ENCODE results near the gene ZGPAT.

Gene ZGPAT

GRCh38 chr20:63692436-63693082 lies 15.3 kb upstream of the ZGPAT start:
- DNase-seq (ENCODE audit: low read depth) = no peak

GRCh38 chr20:63693083-63693732 lies 14.6 kb upstream of the ZGPAT start:
- DNase-seq (ENCODE audit: low read depth) = no peak

GRCh38 chr20:63693733-63694583 lies 13.9 kb upstream of the ZGPAT start:
- no peak for DNase-seq (ENCODE audit: low read depth)

- DNase-seq (ENCODE audit: low read depth) = no peak
Observed at GRCh38 chr20:63694584-63695423, 13.0 kb upstream of the ZGPAT start.

- no peak for DNase-seq (ENCODE audit: low read depth)
Observed at GRCh38 chr20:63695424-63696305, 12.2 kb upstream of the ZGPAT start.

- no peak for DNase-seq (ENCODE audit: low read depth)
Observed at GRCh38 chr20:63696306-63696627, 11.6 kb upstream of the ZGPAT start.

- no peak for DNase-seq (ENCODE audit: low read depth)
Observed at GRCh38 chr20:63696628-63697356, 11.0 kb upstream of the ZGPAT start, which contains the start of gene TNFRSF6B. TSS of gene TNFRSF6B (plus strand) at chr20:63696652. CDS start at chr20:63696768, 116 bp downstream.

GRCh38 chr20:63697357-63697867 lies 10.4 kb upstream of the ZGPAT start:
- DNase-seq (ENCODE audit: low read depth) = no peak

GRCh38 chr20:63697868-63698545 lies 9.8 kb upstream of the ZGPAT start:
- DNase-seq (ENCODE audit: low read depth) = no peak

GRCh38 chr20:63698739-63699465 lies 8.9 kb upstream of the ZGPAT start:
- no peak for DNase-seq (ENCODE audit: low read depth)

- DNase-seq (ENCODE audit: low read depth) = no peak
Observed at GRCh38 chr20:63699466-63700198, 8.2 kb upstream of the ZGPAT start.

GRCh38 chr20:63700199-63701050 lies 7.4 kb upstream of the ZGPAT start:
- no peak for DNase-seq (ENCODE audit: low read depth)

GRCh38 chr20:63701051-63701328 lies 6.8 kb upstream of the ZGPAT start:
- no peak for DNase-seq (ENCODE audit: low read depth)

GRCh38 chr20:63701329-63702035 lies 6.4 kb upstream of the ZGPAT start:
- DNase-seq (ENCODE audit: low read depth) = no peak

GRCh38 chr20:63702036-63702665 lies 5.7 kb upstream of the ZGPAT start:
- DNase-seq (ENCODE audit: low read depth) = no peak

GRCh38 chr20:63702751-63703470 lies 4.9 kb upstream of the ZGPAT start:
- DNase-seq (ENCODE audit: low read depth) = no peak
